Cerebellar cortex (tissue), 1 donor: ENCODE measurements around the gene SH3RF1.

Experiments
- DNase-seq: peaks from one replicate; pipeline ENCODE4 v3.0.0-alpha.2; 2015; ENCODE audit warnings: low spot score

SH3RF1 gene

GRCh38 chr4:169275180-169275579, 4.4 kb upstream of the SH3RF1 start:
- DNase-seq = no peak

- DNase-seq = no peak
Measured at GRCh38 chr4:169274033-169274432, 3.3 kb upstream of the SH3RF1 start.

GRCh38 chr4:169272265-169272886, 1.6 kb upstream of the SH3RF1 start:
- DNase-seq = no peak

GRCh38 chr4:169271692-169272007, 894 bp upstream of the SH3RF1 start:
- DNase-seq = no peak

- no peak for DNase-seq
Measured at GRCh38 chr4:169269916-169270809, 593 bp downstream of the SH3RF1 start.

GRCh38 chr4:169268951-169269760, 1.6 kb downstream of the SH3RF1 start:
- DNase-seq = no peak

- no peak for DNase-seq
Measured at GRCh38 chr4:169267070-169267469, 3.7 kb downstream of the SH3RF1 start.

GRCh38 chr4:169266661-169267060, 4.1 kb downstream of the SH3RF1 start:
- no peak for DNase-seq

- no peak for DNase-seq
Measured at GRCh38 chr4:169266081-169266480, 4.7 kb downstream of the SH3RF1 start.

- DNase-seq = no peak
Measured at GRCh38 chr4:169263791-169264392, 6.9 kb downstream of the SH3RF1 start.

GRCh38 chr4:169260217-169260866, 10.4 kb downstream of the SH3RF1 start:
- no peak for DNase-seq

GRCh38 chr4:169259271-169259670, 11.5 kb downstream of the SH3RF1 start:
- DNase-seq = no peak

GRCh38 chr4:169258141-169258540, 12.6 kb downstream of the SH3RF1 start:
- no peak for DNase-seq

GRCh38 chr4:169256856-169257761, 13.6 kb downstream of the SH3RF1 start:
- DNase-seq = no peak

GRCh38 chr4:169256101-169256612, 14.6 kb downstream of the SH3RF1 start:
- DNase-seq = no peak

GRCh38 chr4:169254546-169254983, 16.2 kb downstream of the SH3RF1 start:
- no peak for DNase-seq

- no peak for DNase-seq
Measured at GRCh38 chr4:169253904-169254303, 16.9 kb downstream of the SH3RF1 start.

- no peak for DNase-seq
Measured at GRCh38 chr4:169253113-169253671, 17.6 kb downstream of the SH3RF1 start.

GRCh38 chr4:169252339-169253112, 18.2 kb downstream of the SH3RF1 start:
- no peak for DNase-seq
